Ishikawa (cell line): Measurements from ENCODE around the gene SPTA1.

Experiments
- CEBPB ChIP-seq: IDR thresholded peaks from 2 replicates; pipeline ENCODE4 v1.6.1; 2012
- CREB1 ChIP-seq: IDR thresholded peaks from 2 replicates; pipeline ENCODE4 v1.6.1; 2012; ENCODE audit warnings: low read depth
- EGR1 ChIP-seq: IDR thresholded peaks from 2 replicates; pipeline ENCODE4 v1.6.1; 2012
- EP300 ChIP-seq: IDR thresholded peaks from 2 replicates; pipeline ENCODE4 v1.6.1; 2012; ENCODE audit warnings: borderline replicate concordance
- RAD21 ChIP-seq: IDR thresholded peaks from 2 replicates; pipeline ENCODE4 v1.6.1; 2012; ENCODE audit warnings: low read depth
- TAF1 ChIP-seq: IDR thresholded peaks from 2 replicates; pipeline ENCODE4 v1.6.1; 2012; ENCODE audit warnings: low read depth, mild to moderate bottlenecking
- TCF12 ChIP-seq: IDR thresholded peaks from 2 replicates; pipeline ENCODE4 v1.6.1; 2012; ENCODE audit warnings: low read depth
- TEAD4 ChIP-seq: IDR thresholded peaks from 2 replicates; pipeline ENCODE4 v1.6.1; 2012
- TF ChIP-seq, protein P1 (sequence below): IDR thresholded peaks from 2 replicates; pipeline ENCODE4 v1.6.1; 2012
- TF ChIP-seq, protein P2 (sequence below): IDR thresholded peaks from 2 replicates; pipeline ENCODE4 v1.6.1; 2012; ENCODE audit warnings: low read depth, mild to moderate bottlenecking
- TF ChIP-seq, protein P3 (sequence below): IDR thresholded peaks from 2 replicates; pipeline ENCODE4 v1.6.1; 2012

DNA sequence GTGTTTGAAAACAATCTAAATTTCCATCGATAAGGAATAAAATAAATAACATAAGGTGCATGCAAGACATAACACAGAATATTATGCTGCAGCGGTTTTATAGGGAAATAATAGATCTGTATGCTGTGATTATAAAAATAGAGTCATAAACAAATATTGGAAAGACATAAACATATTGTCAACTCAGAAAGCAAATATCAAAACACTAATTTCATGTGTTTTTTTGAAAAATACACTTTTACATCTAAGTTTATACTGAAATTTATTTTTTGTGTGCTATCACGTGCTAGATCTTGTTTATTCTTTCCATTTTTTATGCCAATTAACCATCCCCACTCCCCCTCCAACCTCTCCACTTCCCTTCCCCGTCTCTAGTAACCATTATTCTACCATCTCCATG is 24.6 kb upstream of the SPTA1 start:
- TF ChIP-seq RAD21 (no peak), CREB1 (no peak), CEBPB (no peak), TAF1 (no peak), EP300 (no peak), TCF12 (no peak), EGR1 (no peak), TEAD4 (no peak)
- TF ChIP-seq, protein P1, sequence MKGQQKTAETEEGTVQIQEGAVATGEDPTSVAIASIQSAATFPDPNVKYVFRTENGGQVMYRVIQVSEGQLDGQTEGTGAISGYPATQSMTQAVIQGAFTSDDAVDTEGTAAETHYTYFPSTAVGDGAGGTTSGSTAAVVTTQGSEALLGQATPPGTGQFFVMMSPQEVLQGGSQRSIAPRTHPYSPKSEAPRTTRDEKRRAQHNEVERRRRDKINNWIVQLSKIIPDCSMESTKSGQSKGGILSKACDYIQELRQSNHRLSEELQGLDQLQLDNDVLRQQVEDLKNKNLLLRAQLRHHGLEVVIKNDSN, result no peak
- TF ChIP-seq, protein P2, sequence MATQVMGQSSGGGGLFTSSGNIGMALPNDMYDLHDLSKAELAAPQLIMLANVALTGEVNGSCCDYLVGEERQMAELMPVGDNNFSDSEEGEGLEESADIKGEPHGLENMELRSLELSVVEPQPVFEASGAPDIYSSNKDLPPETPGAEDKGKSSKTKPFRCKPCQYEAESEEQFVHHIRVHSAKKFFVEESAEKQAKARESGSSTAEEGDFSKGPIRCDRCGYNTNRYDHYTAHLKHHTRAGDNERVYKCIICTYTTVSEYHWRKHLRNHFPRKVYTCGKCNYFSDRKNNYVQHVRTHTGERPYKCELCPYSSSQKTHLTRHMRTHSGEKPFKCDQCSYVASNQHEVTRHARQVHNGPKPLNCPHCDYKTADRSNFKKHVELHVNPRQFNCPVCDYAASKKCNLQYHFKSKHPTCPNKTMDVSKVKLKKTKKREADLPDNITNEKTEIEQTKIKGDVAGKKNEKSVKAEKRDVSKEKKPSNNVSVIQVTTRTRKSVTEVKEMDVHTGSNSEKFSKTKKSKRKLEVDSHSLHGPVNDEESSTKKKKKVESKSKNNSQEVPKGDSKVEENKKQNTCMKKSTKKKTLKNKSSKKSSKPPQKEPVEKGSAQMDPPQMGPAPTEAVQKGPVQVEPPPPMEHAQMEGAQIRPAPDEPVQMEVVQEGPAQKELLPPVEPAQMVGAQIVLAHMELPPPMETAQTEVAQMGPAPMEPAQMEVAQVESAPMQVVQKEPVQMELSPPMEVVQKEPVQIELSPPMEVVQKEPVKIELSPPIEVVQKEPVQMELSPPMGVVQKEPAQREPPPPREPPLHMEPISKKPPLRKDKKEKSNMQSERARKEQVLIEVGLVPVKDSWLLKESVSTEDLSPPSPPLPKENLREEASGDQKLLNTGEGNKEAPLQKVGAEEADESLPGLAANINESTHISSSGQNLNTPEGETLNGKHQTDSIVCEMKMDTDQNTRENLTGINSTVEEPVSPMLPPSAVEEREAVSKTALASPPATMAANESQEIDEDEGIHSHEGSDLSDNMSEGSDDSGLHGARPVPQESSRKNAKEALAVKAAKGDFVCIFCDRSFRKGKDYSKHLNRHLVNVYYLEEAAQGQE, result no peak
- TF ChIP-seq, protein P3, sequence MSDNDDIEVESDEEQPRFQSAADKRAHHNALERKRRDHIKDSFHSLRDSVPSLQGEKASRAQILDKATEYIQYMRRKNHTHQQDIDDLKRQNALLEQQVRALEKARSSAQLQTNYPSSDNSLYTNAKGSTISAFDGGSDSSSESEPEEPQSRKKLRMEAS, result no peak
